Activated T-cell treated with anti-CD3 and anti-CD28 coated beads, Interleukin-2, amount 50 U/mL, for 4 hours (primary cell): ENCODE data around the gene NDUFAF2. TPM values are rescaled to one million over a fixed set of nuclear protein-coding genes. Genes with fewer than 3 reads are reported as not detected.

ENCODE experiments used
- ATAC-seq, 2 donors: fragments of 200-7000 bp; cut with Tn5 transposase; one replicate each; pipeline ENCODE4 v1.10.0; 2021
- DNase-seq: peaks from one replicate; pipeline ENCODE4 v3.0.0-alpha.2; 2020
- H3K27me3 Mint-ChIP-seq: one replicate; pipeline ENCODE4 v1.8.0; 2021; ENCODE audit warnings: low read depth, mixed read lengths
- H3K36me3 Mint-ChIP-seq: one replicate; pipeline ENCODE4 v1.8.0; 2022; ENCODE audit warnings: mixed read lengths; ENCODE audit not compliant: insufficient read depth
- H3K4me1 Mint-ChIP-seq: one replicate; pipeline ENCODE4 v1.8.0; 2021; ENCODE audit warnings: low read depth, mixed read lengths
- H3K4me3 Mint-ChIP-seq: one replicate; pipeline ENCODE4 v1.8.0; 2021; ENCODE audit warnings: mild to moderate bottlenecking, moderate library complexity, mixed read lengths
- H3K9me3 Mint-ChIP-seq: one replicate; pipeline ENCODE4 v1.8.0; 2021; ENCODE audit warnings: mixed read lengths
- total RNA-seq, 3 donors: library from RNA; stranded (reverse); gene quantifications; one replicate each; pipeline ENCODE4 v1.2.1, GENCODE V29; 2021

The NDUFAF2 gene
- total RNA-seq, 3 donors from 2014 or later: 43.7 to 47.8 (median 45.0) TPM

GRCh38 chr5:61139094-61139873, 194.3 kb downstream of the NDUFAF2 start:
- Mint-ChIP-seq H3K9me3 (no peaks in the 10 kb centered on the region), H3K36me3 (peaks cover 2% of the 10 kb centered on the region), H3K4me1 (no peaks in the 10 kb centered on the region), H3K27me3 (no peaks in the 10 kb centered on the region), H3K4me3 (no peak overlapping the region)
- ATAC-seq (no peak), DNase-seq (no peak)

DNA sequence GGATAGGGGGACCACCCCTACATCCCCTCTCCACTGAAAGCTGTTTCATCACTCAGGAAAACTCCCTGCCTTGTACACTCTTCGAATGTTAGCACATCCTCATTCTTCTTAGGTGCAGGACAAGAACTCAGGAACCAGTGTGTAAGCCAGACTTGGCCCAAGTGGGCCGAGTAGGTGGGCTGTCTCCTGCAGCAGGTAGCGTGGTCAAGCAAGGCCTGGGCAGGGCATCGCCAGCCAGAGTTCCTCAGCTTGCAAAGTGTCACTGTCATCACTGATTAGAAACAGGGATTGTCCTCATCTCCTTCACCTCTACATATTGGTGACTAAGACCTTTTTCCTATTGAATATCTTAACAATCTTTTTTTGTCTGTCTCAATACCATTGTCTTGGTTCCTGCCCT, 194.9 kb downstream of the NDUFAF2 start:
- Mint-ChIP-seq H3K9me3 (no peaks in the 10 kb centered on the region), H3K4me3 (no peak overlapping the region), H3K4me1 (no peaks in the 10 kb centered on the region), H3K27me3 (no peaks in the 10 kb centered on the region), H3K36me3 (peaks cover 2% of the 10 kb centered on the region)
- no peak for ATAC-seq
- DNase-seq: no peak

GRCh38 chr5:61141801-61142200, 196.8 kb downstream of the NDUFAF2 start:
- ATAC-seq (no peak), DNase-seq (no peak)
- no peaks in the 10 kb centered on the region for H3K4me1 Mint-ChIP-seq
- peaks cover 10% of the 10 kb centered on the region for H3K9me3 Mint-ChIP-seq
- no peak overlapping the region for H3K4me3 Mint-ChIP-seq
- H3K36me3 Mint-ChIP-seq: peaks cover 10% of the 10 kb centered on the region
- no peaks in the 10 kb centered on the region for H3K27me3 Mint-ChIP-seq

GRCh38 chr5:61142391-61142790, 197.4 kb downstream of the NDUFAF2 start:
- ATAC-seq: no peak
- Mint-ChIP-seq H3K36me3 (peaks cover 10% of the 10 kb centered on the region), H3K27me3 (no peaks in the 10 kb centered on the region), H3K4me1 (no peaks in the 10 kb centered on the region), H3K4me3 (no peak overlapping the region), H3K9me3 (peaks cover 12% of the 10 kb centered on the region)
- no peak for DNase-seq

GRCh38 chr5:61142811-61143210, 197.8 kb downstream of the NDUFAF2 start:
- no peak for DNase-seq
- H3K27me3 Mint-ChIP-seq: no peaks in the 10 kb centered on the region
- ATAC-seq: no peak
- no peaks in the 10 kb centered on the region for H3K4me1 Mint-ChIP-seq
- peaks cover 12% of the 10 kb centered on the region for H3K9me3 Mint-ChIP-seq
- peaks cover 10% of the 10 kb centered on the region for H3K36me3 Mint-ChIP-seq
- H3K4me3 Mint-ChIP-seq: no peak overlapping the region

DNA sequence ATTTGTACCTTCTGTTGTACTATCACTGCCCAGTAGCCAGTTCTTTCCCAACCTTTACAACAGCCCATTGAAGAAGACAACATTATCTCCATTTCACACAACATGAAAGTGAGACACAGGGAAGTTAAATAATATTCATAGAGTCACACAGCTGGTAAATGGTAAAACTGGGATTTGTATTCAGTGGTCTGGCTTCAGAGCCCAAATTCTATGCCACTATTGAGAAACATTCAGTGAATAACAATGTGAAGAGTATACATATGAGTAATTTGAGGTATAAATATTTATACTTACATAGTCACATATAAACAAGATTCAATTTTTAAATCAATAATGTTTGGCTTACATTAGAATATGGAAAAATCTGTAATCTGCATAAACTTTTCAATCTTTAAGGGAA, 203.5 kb downstream of the NDUFAF2 start:
- DNase-seq (no peak), ATAC-seq (no peak)
- Mint-ChIP-seq H3K36me3 (peaks cover 12% of the 10 kb centered on the region), H3K27me3 (no peaks in the 10 kb centered on the region), H3K4me3 (no peak overlapping the region), H3K4me1 (no peaks in the 10 kb centered on the region), H3K9me3 (peaks cover 19% of the 10 kb centered on the region)

- H3K27me3 Mint-ChIP-seq: no peaks in the 10 kb centered on the region
- DNase-seq (no peak), ATAC-seq (no peak)
- peaks cover 9% of the 10 kb centered on the region for H3K9me3 Mint-ChIP-seq
- no peak overlapping the region for H3K4me3 Mint-ChIP-seq
- no peaks in the 10 kb centered on the region for H3K4me1 Mint-ChIP-seq
- peaks cover 18% of the 10 kb centered on the region for H3K36me3 Mint-ChIP-seq
These were observed 206.9 kb downstream of the NDUFAF2 start for GRCh38 chr5:61151893-61152292.

DNA sequence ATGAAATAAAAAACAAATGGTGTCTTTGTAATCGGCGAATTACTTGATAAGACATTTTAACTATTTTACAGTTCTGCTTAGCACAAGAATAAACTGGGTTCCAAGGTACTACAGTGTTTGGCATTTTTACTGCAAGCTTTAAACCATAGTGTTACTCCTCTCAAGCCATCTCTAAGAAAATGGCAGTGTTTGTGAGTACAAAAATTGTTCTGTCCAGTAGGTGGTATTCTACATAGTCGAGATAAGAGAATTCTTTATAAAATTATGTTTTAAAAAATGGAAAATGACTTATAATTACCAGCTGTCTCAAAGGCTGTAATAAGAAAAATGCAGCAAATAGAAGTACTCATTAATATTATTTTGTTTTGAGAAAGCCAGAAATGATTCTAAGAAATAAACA, 214.1 kb downstream of the NDUFAF2 start:
- Mint-ChIP-seq H3K36me3 (peaks cover 43% of the 10 kb centered on the region), H3K4me1 (peaks cover 37% of the 10 kb centered on the region), H3K9me3 (peaks cover 7% of the 10 kb centered on the region), H3K4me3 (no peak overlapping the region), H3K27me3 (no peaks in the 10 kb centered on the region)
- ATAC-seq (no peak), DNase-seq (no peak)

DNA sequence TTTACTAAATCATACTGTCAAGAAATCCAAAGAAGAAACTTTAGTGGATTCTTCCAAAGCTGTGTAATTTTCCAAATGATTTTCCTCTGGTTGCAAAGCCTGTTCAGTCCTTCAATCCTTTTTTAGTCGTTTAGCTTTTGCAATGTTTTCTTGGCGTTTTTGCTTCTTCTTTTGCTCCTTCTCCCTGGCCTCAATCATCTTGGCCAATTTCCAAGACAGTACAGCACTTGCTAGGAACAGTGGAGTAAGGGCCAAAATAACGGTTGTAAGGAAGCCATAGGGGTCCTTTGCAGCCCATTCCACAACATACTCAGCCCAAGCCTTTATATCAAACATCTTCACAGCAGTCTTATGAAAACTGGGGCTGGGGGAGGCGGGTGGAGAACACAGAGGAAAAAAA, 214.8 kb downstream of the NDUFAF2 start:
- peaks cover 7% of the 10 kb centered on the region for H3K9me3 Mint-ChIP-seq
- no peaks in the 10 kb centered on the region for H3K27me3 Mint-ChIP-seq
- peaks cover 37% of the 10 kb centered on the region for H3K4me1 Mint-ChIP-seq
- ATAC-seq: no peak
- no peak overlapping the region for H3K4me3 Mint-ChIP-seq
- H3K36me3 Mint-ChIP-seq: peaks cover 39% of the 10 kb centered on the region
- no peak for DNase-seq

DNA sequence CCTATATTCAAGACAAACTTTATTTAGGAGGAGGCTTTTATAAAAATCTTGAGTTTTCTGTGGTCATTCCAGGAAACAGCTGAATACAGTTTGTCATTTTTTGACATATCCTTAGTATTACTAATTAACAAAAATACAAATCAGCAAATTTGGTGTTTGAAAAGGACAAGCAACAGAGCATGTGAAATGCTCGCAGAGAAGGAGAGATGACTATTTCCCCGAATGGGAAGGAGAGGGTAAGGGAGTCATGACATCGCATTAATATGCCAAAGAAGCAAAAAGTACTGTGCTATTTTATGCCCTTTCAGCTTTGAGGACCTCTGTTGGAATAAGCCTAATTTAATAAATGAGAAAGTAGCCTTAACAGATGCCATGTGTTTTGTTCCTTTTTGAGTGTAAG, 215.5 kb downstream of the NDUFAF2 start:
- no peak for ATAC-seq

GRCh38 chr5:61162010-61162831, 217.2 kb downstream of the NDUFAF2 start, which contains the start of gene SMIM15:
SMIM15 (minus strand) TSS chr5:61162468; CDS start chr5:61160171, 2,297 bp downstream.
- Mint-ChIP-seq H3K4me3 (peak within 1 kb of the TSS; percentile 98), H3K36me3 (peaks cover 30% of the 10 kb centered on the region), H3K4me1 (peaks cover 37% of the 10 kb centered on the region), H3K27me3 (no peaks in the 10 kb centered on the region), H3K9me3 (peaks cover 7% of the 10 kb centered on the region)
- DNase-seq (peak; percentile 73), ATAC-seq (peak; percentile 91 to 94)

More for the DNA sequence above, 215.5 kb downstream of the NDUFAF2 start:
- Mint-ChIP-seq H3K4me1 (peaks cover 37% of the 10 kb centered on the region), H3K27me3 (no peaks in the 10 kb centered on the region), H3K36me3 (peaks cover 36% of the 10 kb centered on the region), H3K9me3 (peaks cover 7% of the 10 kb centered on the region), H3K4me3 (peak overlapping the region; percentile 52)
- DNase-seq: no peak

- DNase-seq: no peak
- Mint-ChIP-seq H3K4me1 (peaks cover 37% of the 10 kb centered on the region), H3K36me3 (peaks cover 27% of the 10 kb centered on the region), H3K27me3 (no peaks in the 10 kb centered on the region), H3K9me3 (peaks cover 7% of the 10 kb centered on the region), H3K4me3 (peak overlapping the region; percentile 98)
- no peak for ATAC-seq
These were observed 218.0 kb downstream of the NDUFAF2 start for GRCh38 chr5:61162832-61163567.

GRCh38 chr5:61163905-61164304, 218.9 kb downstream of the NDUFAF2 start:
- ATAC-seq (no peak), DNase-seq (no peak)
- Mint-ChIP-seq H3K36me3 (peaks cover 21% of the 10 kb centered on the region), H3K4me1 (peaks cover 33% of the 10 kb centered on the region), H3K27me3 (no peaks in the 10 kb centered on the region), H3K9me3 (peaks cover 7% of the 10 kb centered on the region), H3K4me3 (peak overlapping the region; percentile 98)

GRCh38 chr5:61167382-61167781, 222.4 kb downstream of the NDUFAF2 start:
- no peak for ATAC-seq
- peaks cover 7% of the 10 kb centered on the region for H3K9me3 Mint-ChIP-seq
- H3K36me3 Mint-ChIP-seq: no peaks in the 10 kb centered on the region
- H3K27me3 Mint-ChIP-seq: no peaks in the 10 kb centered on the region
- H3K4me3 Mint-ChIP-seq: no peak overlapping the region
- peaks cover 10% of the 10 kb centered on the region for H3K4me1 Mint-ChIP-seq
- DNase-seq: no peak
